ENCODE data around the gene CEACAM18.

DNA sequence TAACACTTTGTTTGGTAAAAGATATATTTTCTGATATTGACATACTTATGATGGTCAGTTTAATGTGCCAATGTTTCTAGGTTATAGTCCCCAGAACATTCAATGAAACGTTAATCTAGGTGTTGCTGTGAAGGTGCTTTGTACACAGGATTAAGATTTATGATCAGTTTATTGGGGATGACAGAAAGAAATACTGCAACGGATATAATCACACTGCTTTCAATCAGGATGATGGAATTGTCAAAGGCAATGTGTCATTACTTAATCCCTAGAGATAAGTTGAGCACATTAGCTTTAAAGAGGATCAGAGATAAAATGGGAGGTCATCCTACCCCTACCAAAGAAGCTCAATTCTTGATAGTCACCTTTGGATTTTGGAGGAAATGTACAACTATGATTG lies 35.6 kb downstream of the CEACAM18 start:
- no peak for TF ChIP-seq POLR2A (IDR thresholded peaks at IDR 0.05; ENCODE audit: low read depth, low read length)
- TF ChIP-seq, protein P1, sequence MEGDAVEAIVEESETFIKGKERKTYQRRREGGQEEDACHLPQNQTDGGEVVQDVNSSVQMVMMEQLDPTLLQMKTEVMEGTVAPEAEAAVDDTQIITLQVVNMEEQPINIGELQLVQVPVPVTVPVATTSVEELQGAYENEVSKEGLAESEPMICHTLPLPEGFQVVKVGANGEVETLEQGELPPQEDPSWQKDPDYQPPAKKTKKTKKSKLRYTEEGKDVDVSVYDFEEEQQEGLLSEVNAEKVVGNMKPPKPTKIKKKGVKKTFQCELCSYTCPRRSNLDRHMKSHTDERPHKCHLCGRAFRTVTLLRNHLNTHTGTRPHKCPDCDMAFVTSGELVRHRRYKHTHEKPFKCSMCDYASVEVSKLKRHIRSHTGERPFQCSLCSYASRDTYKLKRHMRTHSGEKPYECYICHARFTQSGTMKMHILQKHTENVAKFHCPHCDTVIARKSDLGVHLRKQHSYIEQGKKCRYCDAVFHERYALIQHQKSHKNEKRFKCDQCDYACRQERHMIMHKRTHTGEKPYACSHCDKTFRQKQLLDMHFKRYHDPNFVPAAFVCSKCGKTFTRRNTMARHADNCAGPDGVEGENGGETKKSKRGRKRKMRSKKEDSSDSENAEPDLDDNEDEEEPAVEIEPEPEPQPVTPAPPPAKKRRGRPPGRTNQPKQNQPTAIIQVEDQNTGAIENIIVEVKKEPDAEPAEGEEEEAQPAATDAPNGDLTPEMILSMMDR (conservative IDR thresholded peaks at IDR 0.05; ENCODE audit: low read depth, low read length), result no peak
- TF ChIP-seq RFX5 (IDR thresholded peaks at IDR 0.05; ENCODE audit: low read depth, low read length), result no peak
- TF ChIP-seq, protein P2, sequence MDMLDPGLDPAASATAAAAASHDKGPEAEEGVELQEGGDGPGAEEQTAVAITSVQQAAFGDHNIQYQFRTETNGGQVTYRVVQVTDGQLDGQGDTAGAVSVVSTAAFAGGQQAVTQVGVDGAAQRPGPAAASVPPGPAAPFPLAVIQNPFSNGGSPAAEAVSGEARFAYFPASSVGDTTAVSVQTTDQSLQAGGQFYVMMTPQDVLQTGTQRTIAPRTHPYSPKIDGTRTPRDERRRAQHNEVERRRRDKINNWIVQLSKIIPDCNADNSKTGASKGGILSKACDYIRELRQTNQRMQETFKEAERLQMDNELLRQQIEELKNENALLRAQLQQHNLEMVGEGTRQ (IDR thresholded peaks at IDR 0.05; ENCODE audit: low read depth, low read length), result no peak
- no peak for TF ChIP-seq CHD1 (IDR thresholded peaks at IDR 0.05; ENCODE audit: low read depth, low read length)

Data from IMR-90 (cell line).